Measurements from ENCODE around the gene PRR16. TPM values are rescaled to one million over a fixed set of nuclear protein-coding genes. Genes with fewer than 3 reads are reported as not detected.

PRR16 gene
- total and polyA plus RNA-seq, 5 donors: 6.9 to 13.3 (median 7.5) TPM

- 39% methylated on average over 5 of the region's 5 CpGs for WGBS
- no peak overlapping the region for H3K27ac ChIP-seq (ENCODE audit: low read length)
- H3K9me3 ChIP-seq (ENCODE audit: control insufficient read depth, low read length): no peaks in the 10 kb centered on the region
- DNase-seq: no peak
- H3K4me1 ChIP-seq (ENCODE audit: control insufficient read depth, insufficient read depth, low read length): no peaks in the 10 kb centered on the region
- intact Hi-C loops (cut with DNase I): loop anchor here (5.0 to 10.0 kb wide), 3 partner anchors 408 to 526 kb away; no protein-coding TSS in a partner anchor
- ATAC-seq: no peak
- H3K4me3 ChIP-seq (ENCODE audit: low read length): no peak overlapping the region
- no peaks in the 10 kb centered on the region for H3K27me3 ChIP-seq (ENCODE audit: control insufficient read depth, insufficient read depth)
Observed at GRCh38 chr5:120463006-120463680, 957 bp upstream of the PRR16 start.

- peak; percentile 38 to 81 (median 76) for DNase-seq
- H3K9me3 ChIP-seq (ENCODE audit: control insufficient read depth, low read length): no peaks in the 10 kb centered on the region
- ATAC-seq: peak; percentile 77 to 78
- peak overlapping the region; percentile 16 for H3K27ac ChIP-seq (ENCODE audit: low read length)
- H3K4me3 ChIP-seq (ENCODE audit: low read length): peak overlapping the region; percentile 90
- under 1% methylated on average over 33 of the region's 33 CpGs for WGBS
- H3K4me1 ChIP-seq (ENCODE audit: control insufficient read depth, insufficient read depth, low read length): no peaks in the 10 kb centered on the region
- intact Hi-C loops (cut with DNase I): loop anchor here (5.0 to 10.0 kb wide), 3 partner anchors 410 to 528 kb away; no protein-coding TSS in a partner anchor
- H3K27me3 ChIP-seq (ENCODE audit: control insufficient read depth, insufficient read depth): no peaks in the 10 kb centered on the region
Observed at GRCh38 chr5:120464627-120465435, 731 bp downstream of the PRR16 start.

GRCh38 chr5:120465436-120465961 lies 1.4 kb downstream of the PRR16 start:
- H3K4me3 ChIP-seq (ENCODE audit: low read length): peak overlapping the region; percentile 90
- H3K27me3 ChIP-seq (ENCODE audit: control insufficient read depth, insufficient read depth): no peaks in the 10 kb centered on the region
- peak; percentile 74 to 75 for ATAC-seq
- no peaks in the 10 kb centered on the region for H3K9me3 ChIP-seq (ENCODE audit: control insufficient read depth, low read length)
- peak; percentile 22 to 74 (median 69) for DNase-seq
- intact Hi-C loops (cut with DNase I): loop anchor here in 3 of 4 donors (10.0 kb wide), 2 partner anchors 411 to 521 kb away; no protein-coding TSS in a partner anchor
- WGBS: 1% methylated on average over 33 of the region's 33 CpGs
- no peaks in the 10 kb centered on the region for H3K4me1 ChIP-seq (ENCODE audit: control insufficient read depth, insufficient read depth, low read length)
- peak overlapping the region; percentile 72 for H3K27ac ChIP-seq (ENCODE audit: low read length)

GRCh38 chr5:120466341-120467006 lies 2.4 kb downstream of the PRR16 start:
- DNase-seq (no peak), ATAC-seq (no peak)
- WGBS: 65% methylated on average over 4 of the region's 4 CpGs
- intact Hi-C loops (cut with DNase I): loop anchor here in 3 of 4 donors (10.0 kb wide), 2 partner anchors 412 to 522 kb away; no protein-coding TSS in a partner anchor
- peak overlapping the region; percentile 90 for H3K4me3 ChIP-seq (ENCODE audit: low read length)
- H3K4me1 ChIP-seq (ENCODE audit: control insufficient read depth, insufficient read depth, low read length): no peaks in the 10 kb centered on the region
- H3K27me3 ChIP-seq (ENCODE audit: control insufficient read depth, insufficient read depth): no peaks in the 10 kb centered on the region
- no peak overlapping the region for H3K27ac ChIP-seq (ENCODE audit: low read length)
- H3K9me3 ChIP-seq (ENCODE audit: control insufficient read depth, low read length): no peaks in the 10 kb centered on the region

GRCh38 chr5:120471971-120472370 lies 7.9 kb downstream of the PRR16 start:
- Histone ChIP-seq H3K27ac (ENCODE audit: low read length) (no peak overlapping the region), H3K27me3 (ENCODE audit: control insufficient read depth, insufficient read depth) (no peaks in the 10 kb centered on the region), H3K9me3 (ENCODE audit: control insufficient read depth, low read length) (no peaks in the 10 kb centered on the region), H3K4me3 (ENCODE audit: low read length) (no peak overlapping the region), H3K4me1 (ENCODE audit: control insufficient read depth, insufficient read depth, low read length) (no peaks in the 10 kb centered on the region)
- ATAC-seq (no peak), DNase-seq (no peak)
- intact Hi-C loops (cut with DNase I): no loop called here

- Histone ChIP-seq H3K27me3 (ENCODE audit: control insufficient read depth, insufficient read depth) (no peaks in the 10 kb centered on the region), H3K4me1 (ENCODE audit: control insufficient read depth, insufficient read depth, low read length) (no peaks in the 10 kb centered on the region), H3K4me3 (ENCODE audit: low read length) (no peak overlapping the region), H3K9me3 (ENCODE audit: control insufficient read depth, low read length) (no peaks in the 10 kb centered on the region), H3K27ac (ENCODE audit: low read length) (no peak overlapping the region)
- DNase-seq (no peak), ATAC-seq (no peak)
- intact Hi-C loops (cut with DNase I): no loop called here
Observed at GRCh38 chr5:120472911-120473310, 8.8 kb downstream of the PRR16 start.

GRCh38 chr5:120473332-120473731 lies 9.2 kb downstream of the PRR16 start:
- DNase-seq: no peak
- intact Hi-C loops (cut with DNase I): no loop called here
- WGBS: 63% methylated on average over 2 of the region's 2 CpGs
- H3K27me3 ChIP-seq (ENCODE audit: control insufficient read depth, insufficient read depth): no peaks in the 10 kb centered on the region
- H3K27ac ChIP-seq (ENCODE audit: low read length): no peak overlapping the region
- no peaks in the 10 kb centered on the region for H3K9me3 ChIP-seq (ENCODE audit: control insufficient read depth, low read length)
- no peak overlapping the region for H3K4me3 ChIP-seq (ENCODE audit: low read length)
- ATAC-seq: no peak
- H3K4me1 ChIP-seq (ENCODE audit: control insufficient read depth, insufficient read depth, low read length): no peaks in the 10 kb centered on the region

GRCh38 chr5:120476063-120476462 lies 12.0 kb downstream of the PRR16 start:
- intact Hi-C loops (cut with DNase I): no loop called here
- Histone ChIP-seq H3K27me3 (ENCODE audit: control insufficient read depth, insufficient read depth) (no peaks in the 10 kb centered on the region), H3K9me3 (ENCODE audit: control insufficient read depth, low read length) (no peaks in the 10 kb centered on the region), H3K4me1 (ENCODE audit: control insufficient read depth, insufficient read depth, low read length) (no peaks in the 10 kb centered on the region), H3K4me3 (ENCODE audit: low read length) (no peak overlapping the region), H3K27ac (ENCODE audit: low read length) (no peak overlapping the region)
- WGBS: 46% methylated on average over 1 of the region's 1 CpG
- ATAC-seq (no peak), DNase-seq (no peak)

- ATAC-seq (no peak), DNase-seq (no peak)
- H3K4me1 ChIP-seq (ENCODE audit: control insufficient read depth, insufficient read depth, low read length): no peaks in the 10 kb centered on the region
- no peaks in the 10 kb centered on the region for H3K9me3 ChIP-seq (ENCODE audit: control insufficient read depth, low read length)
- H3K4me3 ChIP-seq (ENCODE audit: low read length): no peak overlapping the region
- 80% methylated on average over 4 of the region's 4 CpGs for WGBS
- intact Hi-C loops (cut with DNase I): no loop called here
- H3K27ac ChIP-seq (ENCODE audit: low read length): no peak overlapping the region
- no peaks in the 10 kb centered on the region for H3K27me3 ChIP-seq (ENCODE audit: control insufficient read depth, insufficient read depth)
Observed at GRCh38 chr5:120479066-120479465, 15.0 kb downstream of the PRR16 start.

- H3K4me1 ChIP-seq (ENCODE audit: control insufficient read depth, insufficient read depth, low read length): no peaks in the 10 kb centered on the region
- 47% methylated on average over 5 of the region's 5 CpGs for WGBS
- H3K27me3 ChIP-seq (ENCODE audit: control insufficient read depth, insufficient read depth): no peaks in the 10 kb centered on the region
- ATAC-seq (no peak), DNase-seq (no peak)
- no peak overlapping the region for H3K27ac ChIP-seq (ENCODE audit: low read length)
- H3K9me3 ChIP-seq (ENCODE audit: control insufficient read depth, low read length): no peaks in the 10 kb centered on the region
- no peak overlapping the region for H3K4me3 ChIP-seq (ENCODE audit: low read length)
- intact Hi-C loops (cut with DNase I): no loop called here
Observed at GRCh38 chr5:120499876-120500563, 35.9 kb downstream of the PRR16 start.
